GM04504 (cell line): ENCODE measurements around the gene ADAM15.

Experiments
- DNase-seq: peaks from one replicate; pipeline ENCODE4 v3.0.0-alpha.2; 2012; ENCODE audit warnings: low read depth

ADAM15 gene

DNA sequence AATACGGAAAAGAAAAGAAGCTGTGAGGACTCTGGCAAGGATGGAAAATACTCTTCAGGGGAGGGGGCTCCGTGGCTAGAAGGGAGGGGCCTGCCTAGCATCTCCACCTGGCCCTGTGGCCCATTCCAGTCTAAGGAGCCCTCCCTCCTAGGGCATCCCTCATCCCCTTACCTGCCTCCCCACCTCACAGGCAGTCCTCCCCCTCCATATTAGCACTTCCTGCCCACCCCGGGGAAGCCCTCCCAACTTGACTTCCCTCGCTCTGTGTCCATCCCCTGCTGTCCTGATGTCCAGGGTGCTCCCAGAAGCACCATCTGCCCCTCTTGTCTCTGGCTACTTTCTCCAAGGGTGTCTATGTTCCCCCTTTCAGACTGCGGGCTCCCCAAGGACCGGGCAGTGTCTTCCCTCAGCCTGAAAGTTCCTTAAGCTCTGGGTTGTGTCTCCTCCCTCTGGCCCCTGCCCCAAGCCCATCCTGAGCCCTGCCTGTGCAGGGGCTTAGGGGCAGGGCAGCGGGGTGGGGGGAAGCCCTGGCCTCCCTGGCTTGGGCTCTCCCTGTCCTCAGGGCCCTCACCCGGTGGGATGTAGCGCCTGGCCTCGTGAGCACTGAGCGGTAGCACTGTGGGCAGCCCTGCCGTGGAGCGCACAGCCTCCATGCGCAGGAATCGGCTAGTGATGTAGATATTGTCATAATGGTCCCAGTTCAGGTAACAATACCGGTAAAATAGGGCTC, 21.4 kb upstream of the ADAM15 start:
- no peak for DNase-seq

DNA sequence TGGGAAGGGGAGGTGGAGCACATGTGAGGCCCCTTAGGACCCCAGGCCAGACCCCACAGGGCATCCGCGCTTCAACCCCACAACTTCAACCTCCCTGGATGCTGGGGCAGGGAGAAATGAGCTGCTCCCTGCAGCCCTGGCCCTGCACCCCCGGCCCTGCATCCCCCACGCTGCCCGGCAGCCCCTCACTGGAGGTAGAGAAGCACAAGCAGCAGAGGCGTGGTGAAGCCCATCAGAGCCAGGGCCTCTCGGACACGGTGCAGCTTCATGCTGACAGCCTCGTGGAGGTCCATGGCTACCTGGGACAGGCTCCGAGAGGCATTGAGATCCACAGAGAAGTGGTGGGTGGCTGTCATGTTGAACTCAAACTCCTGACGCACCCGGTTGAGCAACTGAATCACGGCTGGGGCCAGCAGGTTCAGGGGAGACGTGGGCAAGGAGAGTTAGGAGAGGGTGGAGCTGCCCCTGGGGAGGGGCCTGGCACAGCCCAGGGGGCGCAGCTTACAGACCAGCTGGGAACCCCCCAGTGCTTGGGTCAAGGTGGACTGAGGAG, 20.8 kb upstream of the ADAM15 start:
- no peak for DNase-seq

DNA sequence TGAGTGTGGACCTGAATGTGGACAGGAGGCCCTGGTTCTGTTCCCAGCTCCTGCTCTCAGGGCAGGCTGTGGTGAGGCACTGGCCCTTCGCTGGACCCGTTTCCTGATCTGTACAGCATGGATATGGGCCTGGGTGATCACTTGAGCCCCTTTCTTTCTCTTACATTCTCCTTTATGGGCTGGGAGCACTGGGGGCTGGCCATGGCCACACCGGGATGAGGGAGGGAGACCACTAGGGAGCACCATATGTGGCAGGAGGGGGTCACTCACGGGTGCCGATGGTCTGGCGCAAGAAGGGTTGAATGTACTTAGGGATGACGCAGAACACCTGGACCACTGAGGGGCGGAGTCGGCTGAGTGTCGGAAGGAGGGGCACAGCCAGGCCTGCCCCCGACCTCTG, 20.2 kb upstream of the ADAM15 start:
- no peak for DNase-seq

DNA sequence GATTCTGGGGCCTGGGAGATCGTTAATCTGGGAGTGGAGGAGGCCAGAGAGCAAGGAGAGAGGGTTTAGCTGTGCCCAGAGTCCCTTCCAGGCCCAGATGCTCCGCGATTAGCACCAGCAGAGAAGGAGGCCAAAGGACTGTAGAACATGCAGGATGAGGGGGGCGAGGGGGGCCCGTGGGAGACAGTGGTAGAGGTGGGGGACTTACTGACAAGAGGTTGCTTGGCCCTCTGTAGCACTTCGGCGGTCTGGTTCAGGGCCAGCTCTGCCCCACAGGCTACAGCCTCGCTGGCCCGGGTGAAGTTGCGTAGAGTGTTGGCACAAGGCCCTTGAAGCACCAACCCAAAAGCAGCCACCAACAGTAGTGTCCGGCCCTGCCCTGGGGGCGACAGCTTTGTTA, 18.2 kb upstream of the ADAM15 start:
- DNase-seq = no peak

DNA sequence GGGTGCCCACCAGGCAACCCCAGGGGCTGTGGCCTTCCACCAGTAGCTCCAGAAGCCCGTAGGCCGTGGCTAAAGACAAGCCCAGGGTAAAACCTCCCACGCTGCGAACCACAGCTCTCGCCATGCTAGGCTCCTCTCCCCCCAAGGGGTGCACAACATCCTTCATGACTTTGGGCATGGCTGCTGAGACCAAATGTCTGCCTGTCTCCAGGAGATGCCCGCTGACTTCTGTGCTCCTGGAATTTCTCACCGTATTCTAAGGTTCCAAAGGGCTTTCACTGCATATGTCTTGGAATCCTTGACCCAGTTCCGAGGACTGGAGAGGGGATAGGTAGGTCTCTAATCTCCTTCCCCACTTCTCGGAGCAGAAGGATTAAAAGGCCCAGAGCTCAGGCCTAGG, 17.6 kb upstream of the ADAM15 start, which contains the start of the genes DCST1 and DCST2:
DCST1 (plus strand) TSS at position 301 of the 400 bp plus-strand sequence. CDS start 213 bp downstream, outside the sequence.
DCST2 (minus strand) TSS at position 258 of the 400 bp plus-strand sequence; CDS start at position 178, 80 bp downstream.
- no peak for DNase-seq

DNA sequence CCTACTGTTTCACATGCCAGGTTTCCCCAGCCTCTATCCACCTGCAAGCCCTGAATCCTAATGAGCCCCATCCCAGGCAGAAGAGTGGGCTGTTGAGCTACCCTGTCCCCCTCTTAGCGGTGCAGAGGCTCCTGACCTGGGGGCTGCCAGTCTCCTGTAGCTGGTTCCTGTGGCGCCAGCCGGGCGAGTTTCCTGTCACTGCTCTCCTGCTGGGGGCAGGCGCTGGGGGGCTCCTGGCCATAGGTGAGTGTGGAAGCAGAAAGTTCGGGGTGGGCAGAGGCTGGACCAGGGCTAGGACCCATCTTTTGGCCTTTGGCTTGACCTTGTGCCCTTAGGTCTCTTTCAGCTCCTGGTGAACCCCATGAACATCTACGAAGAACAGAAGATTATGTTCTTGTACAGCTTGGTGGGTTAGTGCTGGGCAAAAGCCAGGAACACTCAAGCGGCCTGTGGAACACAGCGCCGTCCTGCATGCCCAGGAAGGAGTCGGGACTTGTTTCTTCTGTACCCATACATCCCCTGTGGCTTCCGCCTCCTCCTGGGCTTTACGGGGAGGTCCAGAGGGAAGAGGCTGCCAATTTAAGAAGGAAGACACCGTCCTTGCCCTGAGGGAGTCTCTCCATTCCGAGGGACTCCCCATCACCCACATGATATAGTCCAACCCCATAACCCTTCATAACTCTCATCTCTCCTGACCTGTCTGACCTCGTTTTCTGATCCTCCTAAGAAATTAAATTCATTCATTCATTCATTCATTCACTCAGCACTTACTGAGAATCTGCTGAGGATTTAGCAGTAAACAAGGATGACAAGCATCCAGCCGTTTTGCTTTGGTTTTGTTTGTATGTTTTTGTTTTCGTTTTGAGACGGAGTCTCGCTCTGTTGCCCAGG, 16.6 kb upstream of the ADAM15 start:
- DNase-seq = no peak

DNA sequence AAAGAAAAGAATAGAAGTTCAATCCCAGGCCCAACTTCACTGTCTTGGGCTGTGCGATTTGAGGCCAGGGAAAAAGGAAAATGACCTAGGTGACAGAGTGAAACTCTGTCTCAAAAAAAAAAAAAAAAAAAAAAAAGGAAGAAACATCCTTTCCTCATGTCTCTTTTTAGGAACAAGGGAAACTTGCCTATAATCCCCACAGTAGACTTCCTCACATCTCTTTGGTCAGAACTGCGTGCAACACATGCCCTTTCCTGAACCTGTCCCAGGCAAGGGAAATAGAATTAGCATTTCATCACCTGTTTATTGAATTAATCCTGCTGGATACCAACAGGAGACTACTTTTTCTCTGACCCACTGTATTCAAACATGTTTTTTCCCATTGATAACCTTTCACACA, 15.2 kb upstream of the ADAM15 start:
- no peak for DNase-seq

DNA sequence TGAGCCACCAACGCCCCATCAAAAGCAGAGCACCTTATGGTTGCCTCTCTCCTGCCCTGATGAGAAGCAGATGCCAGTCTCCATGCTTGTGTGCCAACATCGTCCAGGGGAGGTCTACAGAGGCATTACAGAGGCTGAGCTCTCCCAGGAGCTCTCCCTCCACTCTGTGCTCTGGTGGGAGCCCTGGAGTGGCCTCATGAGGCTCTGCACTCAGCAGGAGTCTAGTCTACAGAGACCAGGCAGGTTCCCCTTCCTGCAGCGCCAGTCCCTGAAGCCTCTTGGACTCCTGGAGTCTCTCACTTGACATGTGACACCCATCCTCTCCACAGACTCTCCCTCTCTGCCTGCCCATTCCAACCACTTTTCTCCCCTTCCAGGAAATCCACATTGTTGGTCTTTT, 14.1 kb upstream of the ADAM15 start:
- no peak for DNase-seq

DNA sequence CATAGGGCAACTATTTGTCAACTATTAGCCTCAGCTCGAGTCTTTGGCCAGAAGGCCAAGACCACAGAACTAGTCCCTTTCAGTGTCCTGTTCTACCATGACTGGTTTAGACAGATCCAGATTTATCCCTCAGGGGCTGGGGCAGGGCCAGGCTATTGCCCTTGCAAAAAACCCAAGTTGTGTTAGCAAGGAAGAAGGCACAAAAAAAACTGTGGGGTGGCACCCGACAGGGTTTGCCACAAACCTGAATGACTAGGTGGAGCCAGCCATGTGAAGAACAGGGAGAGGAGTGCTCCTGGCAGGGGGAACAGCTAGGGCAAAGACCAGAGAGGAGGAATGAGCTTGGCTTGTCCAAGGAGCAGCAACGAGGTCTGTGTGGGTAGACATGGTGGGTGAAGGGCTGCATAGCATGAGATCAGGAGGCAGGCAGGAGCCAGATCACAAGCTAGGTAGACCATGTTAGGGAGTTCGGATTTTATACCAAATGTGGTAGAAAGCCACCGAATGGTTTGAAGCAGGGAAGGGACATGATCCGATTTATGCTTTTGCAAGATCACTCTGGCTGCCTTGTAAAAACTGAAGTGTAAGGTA, 13.2 kb upstream of the ADAM15 start:
- DNase-seq = no peak

DNA sequence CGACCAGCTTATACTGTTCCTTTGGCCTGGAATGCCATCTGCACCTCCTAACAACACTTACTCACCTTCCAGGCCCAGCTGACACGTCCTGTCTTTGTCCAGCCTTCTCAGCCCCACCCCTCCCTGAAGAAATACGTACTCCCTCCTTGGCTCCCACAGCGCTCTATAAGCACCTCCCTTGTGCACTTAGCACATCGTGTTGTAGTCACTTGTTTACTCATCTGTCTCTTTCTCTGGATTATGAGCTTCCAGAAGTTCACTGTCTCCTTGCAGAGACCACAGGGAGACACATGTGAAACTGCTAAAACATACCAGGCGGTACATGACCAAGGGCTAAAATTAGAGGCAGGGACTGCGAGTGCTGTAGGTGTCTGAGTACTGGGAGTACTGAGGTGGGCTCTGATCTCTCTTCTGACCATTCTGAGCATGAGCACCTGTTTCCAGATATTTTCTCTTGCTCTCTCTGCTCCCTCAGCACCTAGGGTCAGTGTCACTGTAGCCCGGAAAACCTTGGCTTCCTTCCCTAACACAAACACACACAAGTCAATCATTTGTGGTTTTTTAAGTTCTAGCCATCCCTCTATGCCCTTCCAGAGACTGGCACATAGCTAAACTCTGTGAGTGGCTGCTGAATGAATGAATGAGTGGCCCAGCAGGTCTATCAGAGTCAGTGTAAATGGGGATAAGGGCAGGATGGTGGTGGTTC, 12.4 kb upstream of the ADAM15 start:
- no peak for DNase-seq

DNA sequence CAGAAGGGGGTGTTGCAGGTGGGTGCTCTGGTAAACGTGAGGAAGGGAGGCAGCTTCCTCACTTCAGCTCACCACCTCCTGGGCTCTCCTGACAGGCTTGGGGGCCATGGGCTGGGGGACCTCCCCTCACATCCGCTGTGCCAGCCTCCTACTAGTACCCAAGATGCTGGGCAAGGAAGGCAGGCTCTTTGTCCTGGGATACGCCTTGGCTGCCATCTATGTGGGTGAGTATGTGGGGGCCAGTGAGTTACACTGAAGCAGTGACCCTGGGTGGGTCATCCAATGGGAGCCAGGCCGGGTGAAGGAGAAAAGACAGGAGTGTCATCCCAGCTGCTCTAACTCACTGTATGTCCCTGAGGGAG, 11.8 kb upstream of the ADAM15 start:
- DNase-seq = no peak

DNA sequence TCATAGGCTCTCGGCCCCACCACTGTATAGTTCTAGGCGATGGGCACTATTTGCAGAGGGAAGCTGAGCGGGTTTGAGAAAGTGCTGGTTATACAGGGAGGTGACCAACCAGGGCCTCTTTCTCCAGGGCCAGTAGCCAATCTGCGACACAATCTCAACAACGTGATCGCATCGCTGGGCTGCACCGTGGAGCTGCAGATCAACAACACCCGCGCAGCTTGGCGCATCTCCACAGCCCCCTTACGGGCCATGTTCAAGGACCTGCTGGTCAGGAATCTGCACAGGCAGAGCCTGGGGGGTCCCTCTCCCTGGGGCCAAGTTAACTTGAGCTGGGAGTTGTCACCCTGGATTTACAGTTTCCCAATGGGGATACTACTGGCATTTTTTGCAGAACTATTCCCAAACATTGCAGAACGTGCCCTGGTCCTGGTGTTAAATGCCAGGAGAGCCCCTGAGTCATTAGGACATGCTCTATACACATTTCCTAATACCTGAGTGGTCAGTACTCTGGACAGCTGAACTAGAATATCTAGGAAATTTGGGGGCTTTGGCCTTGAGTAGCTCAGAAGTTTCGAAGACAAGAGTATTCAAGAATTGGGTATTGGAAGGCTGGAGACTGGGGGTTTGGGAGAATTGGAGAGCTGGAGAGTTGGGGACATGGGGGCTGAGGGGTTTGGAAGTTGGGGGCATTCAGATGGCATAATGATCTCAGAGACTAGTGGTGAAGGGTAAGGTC, 10.6 kb upstream of the ADAM15 start:
- no peak for DNase-seq

DNA sequence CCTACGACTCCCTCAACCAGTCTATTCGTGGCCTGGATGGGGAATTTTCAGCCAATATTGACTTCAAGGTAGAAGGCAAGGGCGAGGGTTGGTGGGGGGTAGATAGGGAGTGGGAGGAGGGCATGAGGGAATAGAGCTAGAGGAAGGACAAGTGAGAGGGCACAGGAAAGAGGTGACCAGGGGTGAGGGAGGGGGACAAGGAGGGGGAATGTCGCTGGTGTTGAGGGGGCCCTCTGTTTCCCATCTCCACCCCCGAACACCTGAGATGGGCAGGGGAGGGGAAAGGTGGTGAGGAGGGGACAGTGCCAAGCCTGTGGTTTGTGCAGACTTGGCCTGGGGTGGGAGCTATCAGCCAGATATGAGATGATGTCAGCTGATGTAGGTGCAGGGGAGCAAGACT, 8.3 kb upstream of the ADAM15 start:
- no peak for DNase-seq

DNA sequence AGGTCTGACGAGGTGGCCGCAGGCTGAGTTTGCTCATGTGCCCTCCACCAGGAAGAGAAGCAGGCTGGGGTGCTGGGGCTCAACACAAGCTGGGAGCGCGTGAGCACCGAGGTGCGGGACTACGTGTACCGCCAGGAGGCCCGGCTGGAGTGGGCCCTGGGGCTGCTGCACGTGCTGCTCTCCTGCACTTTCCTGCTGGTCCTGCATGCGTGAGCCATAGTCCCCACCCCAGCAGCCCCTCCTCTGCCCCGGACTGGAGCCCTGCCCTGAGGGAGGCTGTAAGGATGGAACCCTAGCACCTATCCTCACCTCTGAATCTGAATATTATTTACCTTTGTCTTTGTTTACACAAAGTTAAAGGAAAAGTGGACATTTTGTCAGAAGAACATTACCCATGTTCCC, 7.8 kb upstream of the ADAM15 start:
- no peak for DNase-seq

DNA sequence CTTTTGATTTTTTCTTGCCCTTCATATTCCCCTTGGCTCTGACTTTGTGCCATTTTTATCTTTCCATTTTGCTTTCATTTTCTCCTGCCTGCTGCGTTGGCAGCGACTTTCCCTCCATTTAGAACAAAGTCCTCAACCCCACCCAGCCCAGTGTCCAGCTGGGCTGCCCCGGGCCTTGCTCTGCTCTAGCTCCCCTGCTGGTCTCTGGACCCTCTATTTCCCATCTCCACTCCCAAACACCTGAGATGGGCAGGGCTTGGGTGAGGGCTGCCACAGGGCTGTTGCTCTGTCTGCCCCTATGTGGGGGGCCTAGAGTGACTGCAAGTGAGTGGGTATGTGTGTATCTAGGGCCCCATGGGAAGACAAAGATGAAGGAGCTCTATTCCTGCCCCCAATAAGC, 7.3 kb upstream of the ADAM15 start:
- no peak for DNase-seq

DNA sequence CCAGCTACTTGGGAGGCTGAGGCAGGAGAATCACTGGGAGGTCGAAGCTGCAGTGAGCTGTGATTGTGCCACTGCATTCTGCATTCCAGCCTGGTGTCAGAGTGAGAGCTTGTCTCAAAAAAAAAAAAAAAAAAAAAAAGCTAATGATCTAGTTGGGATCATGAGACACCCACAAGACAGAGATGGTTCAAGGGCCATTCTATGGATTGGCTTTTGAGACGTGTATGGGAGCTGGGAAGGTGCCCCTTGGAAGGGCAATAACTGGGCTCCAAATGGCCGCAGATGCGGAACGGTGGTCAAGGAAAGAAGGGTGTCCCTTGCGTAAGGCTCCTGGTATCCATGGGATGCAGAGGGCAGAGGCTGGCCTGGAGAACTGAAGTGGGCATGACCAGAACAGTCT, 6.8 kb upstream of the ADAM15 start:
- DNase-seq = no peak

DNA sequence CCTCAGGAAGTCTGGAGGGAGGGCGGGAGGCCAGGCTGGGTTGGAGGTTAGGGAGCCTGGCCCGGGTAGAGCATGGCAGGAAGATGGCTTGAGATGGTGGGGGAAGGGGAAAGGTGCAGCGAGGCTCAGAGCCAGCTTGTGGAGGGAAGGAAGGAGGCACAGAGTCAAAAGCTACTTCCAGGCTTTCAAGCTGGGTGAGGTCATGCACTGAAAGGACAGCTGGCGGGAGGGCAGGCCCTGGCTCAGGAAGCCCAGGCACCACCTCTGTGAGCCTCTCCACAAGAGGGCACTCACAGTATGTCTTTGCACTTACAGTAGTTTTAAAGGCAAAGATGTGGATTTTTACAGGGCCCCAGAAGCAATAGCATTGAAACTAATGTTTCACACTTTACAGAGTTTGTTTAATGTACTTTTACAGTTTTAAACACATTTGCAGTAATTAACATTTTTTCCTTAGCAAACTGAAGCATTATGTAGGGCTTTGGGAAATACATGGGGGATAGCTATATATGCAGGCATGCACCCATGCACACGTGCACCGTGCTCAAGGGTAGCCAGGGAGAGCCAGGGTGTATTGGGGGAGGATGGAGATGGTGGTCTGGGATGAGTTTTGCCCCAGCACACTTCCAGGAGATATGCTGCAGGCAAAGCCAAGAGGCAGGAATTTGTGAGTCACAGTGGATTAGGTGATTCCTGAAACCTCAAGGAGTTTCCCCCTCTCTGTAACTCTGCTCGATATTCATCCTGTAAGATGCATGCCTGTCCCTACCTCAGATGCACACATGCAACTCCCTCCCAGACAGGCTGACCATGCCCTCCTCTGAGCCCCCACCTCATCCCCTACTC, 6.1 kb upstream of the ADAM15 start:
- peak; percentile 67 for DNase-seq

DNA sequence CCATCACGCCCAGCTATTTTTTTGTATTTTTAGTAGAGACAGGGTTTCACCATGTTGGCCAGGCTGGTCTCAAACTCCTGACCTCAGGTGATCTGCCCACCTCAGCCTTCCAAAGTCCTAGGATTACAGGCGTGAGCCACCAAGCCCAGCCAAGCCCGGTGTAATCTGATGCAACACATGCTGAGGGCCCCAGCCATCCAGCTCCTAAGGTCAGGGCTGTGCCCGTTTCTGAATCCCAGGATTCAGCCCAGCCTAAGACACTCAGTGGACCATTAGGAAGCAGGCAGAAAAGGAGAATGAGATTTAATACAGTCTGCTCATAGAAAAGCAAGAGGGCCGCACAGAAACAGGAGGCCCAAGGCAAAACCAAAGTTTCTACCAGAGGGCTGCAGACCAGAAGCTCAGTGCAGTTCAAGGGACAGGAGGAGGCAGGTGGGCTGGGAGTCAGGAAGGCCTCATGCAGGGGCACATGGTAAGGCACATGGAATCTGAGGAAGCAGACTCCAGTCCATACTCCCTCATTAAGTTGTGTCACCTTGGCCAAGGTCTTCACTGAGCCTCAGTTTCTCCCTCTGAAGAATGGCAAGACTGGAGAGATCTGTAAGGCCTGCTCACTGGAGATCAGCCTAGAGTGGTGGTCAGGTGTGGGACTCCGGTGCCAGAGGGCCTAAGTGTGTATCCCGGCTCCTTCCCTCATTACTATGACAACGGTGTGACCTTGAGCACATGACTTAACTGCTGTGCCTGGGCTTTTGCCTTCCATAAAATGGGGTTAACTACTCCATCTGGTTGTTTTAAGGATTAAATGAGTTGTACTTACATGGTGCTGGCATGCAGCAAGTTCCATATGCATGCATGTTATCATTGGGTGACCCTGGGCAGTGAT, 2.4 kb upstream of the ADAM15 start:
- DNase-seq = no peak
